HL-60 (cell line): ENCODE data around the gene TPP1.

ENCODE experiments used
- DNase-seq, 2 experiments: peaks; one replicate each; pipeline ENCODE4 v3.0.0-alpha.2; 2010 to 2020; ENCODE audit warnings: low read depth in 1 of 2, low spot score in 1 of 2
- H3K27ac ChIP-seq: fragments of 250-450 bp; sonication (Bioruptor Pico); replicated peaks from 2 replicates; pipeline ENCODE4 v1.5.1; 2020; ENCODE audit warnings: mild to moderate bottlenecking, moderate library complexity
- H3K27me3 ChIP-seq: fragments of 250-450 bp; sonication (Bioruptor Pico); 2 replicates; pipeline ENCODE4 v1.5.1; 2021; ENCODE audit warnings: mild to moderate bottlenecking, moderate library complexity; ENCODE audit not compliant: insufficient read depth, poor library complexity, severe bottlenecking
- H3K4me3 ChIP-seq: replicated peaks from 2 replicates; pipeline ENCODE4 v1.5.1; 2011; ENCODE audit warnings: mild to moderate bottlenecking, control low read depth, low read length; ENCODE audit not compliant: insufficient read depth
- GABPA ChIP-seq: IDR thresholded peaks from 2 replicates; pipeline ENCODE4 v1.6.1; 2012; ENCODE audit warnings: low read depth
- POLR2AphosphoS5 ChIP-seq: IDR thresholded peaks from 2 replicates; pipeline ENCODE4 v1.6.1; 2012; ENCODE audit warnings: low read depth
- SPI1 ChIP-seq: IDR thresholded peaks from 2 replicates; pipeline ENCODE4 v1.6.1; 2012; ENCODE audit warnings: low read depth, mild to moderate bottlenecking, borderline replicate concordance
- TF ChIP-seq, protein P1 (sequence below): IDR thresholded peaks from one replicate; pipeline ENCODE4 v1.5.1; 2011; ENCODE audit warnings: low read length, control low read depth, inconsistent platforms; ENCODE audit not compliant: insufficient read depth
- TF ChIP-seq, protein P2 (sequence below): IDR thresholded peaks from 2 replicates; pipeline ENCODE4 v1.6.1; 2012; ENCODE audit warnings: low read depth; ENCODE audit not compliant: insufficient replicate concordance

The TPP1 gene

DNA sequence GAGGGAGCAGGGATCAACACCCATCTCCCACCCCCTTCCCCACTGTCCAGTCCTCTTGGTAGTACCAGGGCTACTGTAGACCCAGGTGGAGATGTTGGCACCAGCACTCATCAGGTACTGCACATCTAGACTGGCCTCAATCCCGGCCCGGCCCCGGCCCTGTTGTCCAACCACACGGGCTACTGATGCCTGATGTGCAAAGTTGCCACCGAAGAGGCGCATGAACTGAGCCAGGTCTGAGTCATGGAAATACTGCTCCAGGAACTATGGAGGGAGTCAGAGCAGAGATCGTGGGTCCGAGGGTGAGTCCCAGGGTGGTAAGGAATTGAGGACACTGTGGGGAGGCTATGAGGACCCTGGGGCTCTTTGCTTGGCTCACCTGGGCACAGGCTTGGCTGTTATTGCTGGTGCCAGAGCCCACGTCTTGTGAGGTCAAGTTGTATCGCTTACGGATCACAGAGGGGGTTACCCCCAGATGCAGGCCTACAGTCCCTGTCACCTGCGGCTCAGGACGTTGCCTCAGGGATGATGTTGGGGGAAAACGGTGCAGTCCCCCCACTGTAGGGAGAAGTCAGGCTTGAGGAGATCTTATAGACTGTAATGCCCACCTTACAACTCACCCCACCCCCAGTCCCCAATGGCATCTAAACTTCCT lies 2.5 kb downstream of the TPP1 start:
- H3K27me3 ChIP-seq: no peaks in the 10 kb centered on the region
- no peak overlapping the region for H3K4me3 ChIP-seq
- H3K27ac ChIP-seq: peak overlapping the region; percentile 78
- DNase-seq: no peak
- TF ChIP-seq, protein P1, sequence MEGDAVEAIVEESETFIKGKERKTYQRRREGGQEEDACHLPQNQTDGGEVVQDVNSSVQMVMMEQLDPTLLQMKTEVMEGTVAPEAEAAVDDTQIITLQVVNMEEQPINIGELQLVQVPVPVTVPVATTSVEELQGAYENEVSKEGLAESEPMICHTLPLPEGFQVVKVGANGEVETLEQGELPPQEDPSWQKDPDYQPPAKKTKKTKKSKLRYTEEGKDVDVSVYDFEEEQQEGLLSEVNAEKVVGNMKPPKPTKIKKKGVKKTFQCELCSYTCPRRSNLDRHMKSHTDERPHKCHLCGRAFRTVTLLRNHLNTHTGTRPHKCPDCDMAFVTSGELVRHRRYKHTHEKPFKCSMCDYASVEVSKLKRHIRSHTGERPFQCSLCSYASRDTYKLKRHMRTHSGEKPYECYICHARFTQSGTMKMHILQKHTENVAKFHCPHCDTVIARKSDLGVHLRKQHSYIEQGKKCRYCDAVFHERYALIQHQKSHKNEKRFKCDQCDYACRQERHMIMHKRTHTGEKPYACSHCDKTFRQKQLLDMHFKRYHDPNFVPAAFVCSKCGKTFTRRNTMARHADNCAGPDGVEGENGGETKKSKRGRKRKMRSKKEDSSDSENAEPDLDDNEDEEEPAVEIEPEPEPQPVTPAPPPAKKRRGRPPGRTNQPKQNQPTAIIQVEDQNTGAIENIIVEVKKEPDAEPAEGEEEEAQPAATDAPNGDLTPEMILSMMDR: no peak

- no peak overlapping the region for H3K27ac ChIP-seq
- H3K4me3 ChIP-seq: no peak overlapping the region
- TF ChIP-seq, protein P2, sequence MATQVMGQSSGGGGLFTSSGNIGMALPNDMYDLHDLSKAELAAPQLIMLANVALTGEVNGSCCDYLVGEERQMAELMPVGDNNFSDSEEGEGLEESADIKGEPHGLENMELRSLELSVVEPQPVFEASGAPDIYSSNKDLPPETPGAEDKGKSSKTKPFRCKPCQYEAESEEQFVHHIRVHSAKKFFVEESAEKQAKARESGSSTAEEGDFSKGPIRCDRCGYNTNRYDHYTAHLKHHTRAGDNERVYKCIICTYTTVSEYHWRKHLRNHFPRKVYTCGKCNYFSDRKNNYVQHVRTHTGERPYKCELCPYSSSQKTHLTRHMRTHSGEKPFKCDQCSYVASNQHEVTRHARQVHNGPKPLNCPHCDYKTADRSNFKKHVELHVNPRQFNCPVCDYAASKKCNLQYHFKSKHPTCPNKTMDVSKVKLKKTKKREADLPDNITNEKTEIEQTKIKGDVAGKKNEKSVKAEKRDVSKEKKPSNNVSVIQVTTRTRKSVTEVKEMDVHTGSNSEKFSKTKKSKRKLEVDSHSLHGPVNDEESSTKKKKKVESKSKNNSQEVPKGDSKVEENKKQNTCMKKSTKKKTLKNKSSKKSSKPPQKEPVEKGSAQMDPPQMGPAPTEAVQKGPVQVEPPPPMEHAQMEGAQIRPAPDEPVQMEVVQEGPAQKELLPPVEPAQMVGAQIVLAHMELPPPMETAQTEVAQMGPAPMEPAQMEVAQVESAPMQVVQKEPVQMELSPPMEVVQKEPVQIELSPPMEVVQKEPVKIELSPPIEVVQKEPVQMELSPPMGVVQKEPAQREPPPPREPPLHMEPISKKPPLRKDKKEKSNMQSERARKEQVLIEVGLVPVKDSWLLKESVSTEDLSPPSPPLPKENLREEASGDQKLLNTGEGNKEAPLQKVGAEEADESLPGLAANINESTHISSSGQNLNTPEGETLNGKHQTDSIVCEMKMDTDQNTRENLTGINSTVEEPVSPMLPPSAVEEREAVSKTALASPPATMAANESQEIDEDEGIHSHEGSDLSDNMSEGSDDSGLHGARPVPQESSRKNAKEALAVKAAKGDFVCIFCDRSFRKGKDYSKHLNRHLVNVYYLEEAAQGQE: no peak
- TF ChIP-seq POLR2AphosphoS5 (no peak), SPI1 (no peak), GABPA (no peak)
- TF ChIP-seq, protein P1: no peak
- no peaks in the 10 kb centered on the region for H3K27me3 ChIP-seq
- no peak for DNase-seq
These were observed 3.2 kb downstream of the TPP1 start for GRCh38 chr11:6615882-6616585.

DNA sequence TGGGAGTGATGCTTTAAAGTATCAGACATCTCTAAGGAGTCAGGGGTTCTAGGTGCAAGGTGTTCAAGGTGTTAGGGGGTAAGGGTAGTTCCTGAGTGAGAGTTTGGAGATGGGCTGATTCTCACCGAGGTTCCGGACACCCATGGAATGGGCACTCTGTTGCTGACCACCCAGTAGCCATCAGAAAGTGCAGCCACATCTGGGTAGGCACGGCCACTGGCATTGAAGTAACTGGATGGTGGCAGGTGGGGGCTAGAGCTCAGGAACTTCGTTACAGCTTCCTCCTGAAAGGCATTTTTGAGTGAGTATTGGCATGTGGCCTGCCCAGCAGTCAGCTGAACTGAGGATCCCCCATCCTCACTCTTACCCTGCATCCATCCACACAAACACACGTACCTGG lies 4.2 kb downstream of the TPP1 start:
- H3K27ac ChIP-seq: no peak overlapping the region
- TF ChIP-seq, protein P1: no peak
- TF ChIP-seq SPI1 (no peak), POLR2AphosphoS5 (no peak), GABPA (no peak)
- TF ChIP-seq, protein P2: no peak
- H3K27me3 ChIP-seq: no peaks in the 10 kb centered on the region
- no peak overlapping the region for H3K4me3 ChIP-seq
- DNase-seq: no peak

DNA sequence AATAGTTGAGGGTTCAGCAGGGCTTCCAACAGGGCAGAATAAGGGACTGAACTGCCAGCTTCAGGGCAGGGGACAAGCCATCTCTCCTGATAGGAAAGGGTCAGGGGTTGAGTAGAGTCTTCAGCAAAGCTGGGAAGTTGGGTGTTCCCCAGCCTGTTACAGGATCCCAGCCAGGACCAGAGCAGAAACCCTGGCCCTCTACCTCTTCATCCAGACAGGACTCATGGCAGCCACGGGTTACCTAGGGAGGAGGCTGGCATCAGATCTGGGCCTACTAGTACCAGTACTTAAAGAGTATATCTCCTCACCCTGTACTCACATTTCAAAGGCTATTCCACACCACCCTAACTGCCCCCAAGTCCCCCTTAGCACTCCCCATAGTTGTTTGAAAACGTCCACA lies 4.8 kb downstream of the TPP1 start:
- Histone ChIP-seq H3K27ac (no peak overlapping the region), H3K27me3 (no peaks in the 10 kb centered on the region), H3K4me3 (no peak overlapping the region)
- TF ChIP-seq, protein P2: no peak
- TF ChIP-seq POLR2AphosphoS5 (no peak), SPI1 (no peak), GABPA (no peak)
- TF ChIP-seq, protein P1: no peak
- no peak for DNase-seq
